IMR-90 (cell line): ENCODE measurements around the gene TTLL11.

Experiments
- CEBPB ChIP-seq: IDR thresholded peaks from 2 replicates; pipeline ENCODE4 v1.6.1; 2012; ENCODE audit warnings: low read depth, low read length, improper control_type of control experiment
- CHD1 ChIP-seq: IDR thresholded peaks from 2 replicates; pipeline ENCODE4 v1.6.1; 2012; ENCODE audit warnings: low read depth, low read length, improper control_type of control experiment
- CTCF ChIP-seq: conservative IDR thresholded peaks from 2 replicates; pipeline ENCODE4 v1.5.1; 2012; ENCODE audit warnings: mild to moderate bottlenecking, low read depth, low read length, improper control_type of control experiment
- ELK1 ChIP-seq: fragments of 150-350 bp; IDR thresholded peaks from 2 replicates; pipeline ENCODE4 v1.6.1; 2016; ENCODE audit warnings: low read depth, mild to moderate bottlenecking, low read length, moderate library complexity, borderline replicate concordance
- MAFK ChIP-seq: IDR thresholded peaks from 2 replicates; pipeline ENCODE4 v1.6.1; 2012; ENCODE audit warnings: low read depth, low read length, improper control_type of control experiment
- POLR2A ChIP-seq: IDR thresholded peaks from 2 replicates; pipeline ENCODE4 v1.6.1; 2012; ENCODE audit warnings: mild to moderate bottlenecking, low read depth, low read length
- SMC3 ChIP-seq: fragments of 150-350 bp; IDR thresholded peaks from 2 replicates; pipeline ENCODE4 v1.6.1; 2016; ENCODE audit warnings: low read depth, mild to moderate bottlenecking, antibody characterized with exemption, low read length, moderate library complexity
- USF2 ChIP-seq: fragments of 150-350 bp; IDR thresholded peaks from 2 replicates; pipeline ENCODE4 v1.6.1; 2017; ENCODE audit warnings: mild to moderate bottlenecking, antibody characterized with exemption, low read length, low read depth

GRCh38 chr9:121860213-121860612, 232.9 kb downstream of the TTLL11 start:
- TF ChIP-seq CTCF: no peak
- no peak for TF ChIP-seq POLR2A
- no peak for TF ChIP-seq CHD1
- no peak for TF ChIP-seq USF2
- TF ChIP-seq CEBPB: no peak
- no peak for TF ChIP-seq SMC3
- no peak for TF ChIP-seq MAFK
- no peak for TF ChIP-seq ELK1
